Testis (tissue), 2 donors: Measurements from ENCODE around the gene TBCC.

Source experiments
- POLR2A ChIP-seq: fragments of 450-650 bp; IDR thresholded peaks from one replicate; pipeline ENCODE4 v1.6.1; 2017; ENCODE audit warnings: antibody characterized with exemption, mild to moderate bottlenecking, moderate library complexity
- TF ChIP-seq, protein P1 (sequence below), 3 experiments: fragments of 450-650 bp in 2 of 3; fragments of 200-600 bp in 1 of 3; sonication (generic) in 1 of 3; IDR thresholded peaks; one replicate each; pipeline ENCODE4 v1.5.1; 2016 to 2019; ENCODE audit warnings: antibody characterized with exemption in 3 of 3, mild to moderate bottlenecking in 2 of 3, moderate library complexity in 1 of 3

DNA sequence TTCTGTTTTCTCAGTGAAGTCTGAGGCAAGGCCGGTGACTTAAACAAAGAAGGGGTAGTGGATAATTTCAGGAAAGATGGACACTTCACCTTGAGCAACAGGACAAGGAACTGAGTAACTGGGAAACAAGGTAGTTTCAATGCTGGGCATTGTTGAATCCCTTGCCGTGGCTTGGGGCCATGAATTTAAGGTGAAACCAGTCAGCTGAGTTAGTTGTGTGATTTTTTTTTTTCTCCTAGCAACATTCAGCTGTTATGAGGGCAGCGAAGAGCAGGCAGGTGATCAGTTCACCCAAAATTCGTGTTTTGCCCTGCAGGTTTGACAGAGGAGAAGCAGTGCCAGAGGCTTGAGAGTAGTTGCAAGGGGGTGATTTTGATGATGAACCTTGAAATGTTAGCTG is 42.8 kb upstream of the TBCC start:
- TF ChIP-seq, protein P1, sequence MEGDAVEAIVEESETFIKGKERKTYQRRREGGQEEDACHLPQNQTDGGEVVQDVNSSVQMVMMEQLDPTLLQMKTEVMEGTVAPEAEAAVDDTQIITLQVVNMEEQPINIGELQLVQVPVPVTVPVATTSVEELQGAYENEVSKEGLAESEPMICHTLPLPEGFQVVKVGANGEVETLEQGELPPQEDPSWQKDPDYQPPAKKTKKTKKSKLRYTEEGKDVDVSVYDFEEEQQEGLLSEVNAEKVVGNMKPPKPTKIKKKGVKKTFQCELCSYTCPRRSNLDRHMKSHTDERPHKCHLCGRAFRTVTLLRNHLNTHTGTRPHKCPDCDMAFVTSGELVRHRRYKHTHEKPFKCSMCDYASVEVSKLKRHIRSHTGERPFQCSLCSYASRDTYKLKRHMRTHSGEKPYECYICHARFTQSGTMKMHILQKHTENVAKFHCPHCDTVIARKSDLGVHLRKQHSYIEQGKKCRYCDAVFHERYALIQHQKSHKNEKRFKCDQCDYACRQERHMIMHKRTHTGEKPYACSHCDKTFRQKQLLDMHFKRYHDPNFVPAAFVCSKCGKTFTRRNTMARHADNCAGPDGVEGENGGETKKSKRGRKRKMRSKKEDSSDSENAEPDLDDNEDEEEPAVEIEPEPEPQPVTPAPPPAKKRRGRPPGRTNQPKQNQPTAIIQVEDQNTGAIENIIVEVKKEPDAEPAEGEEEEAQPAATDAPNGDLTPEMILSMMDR (IDR thresholded peaks at IDR 0.05): no peak
- no peak for TF ChIP-seq POLR2A
